HEK293 (cell line): ENCODE measurements around the gene TTC24.

Experiments used
- CTCF ChIA-PET: fragments of 350-600 bp; formaldehyde crosslinking; extraction: SDS; loops from one replicate; lab custom pipeline; 2021; ENCODE audit warnings: antibody characterized with exemption; lab: Yijun Ruan, JAX
- POLR2A ChIA-PET: fragments of 300-600 bp; formaldehyde crosslinking; extraction: SDS; loops from one replicate; lab custom pipeline; 2020; ENCODE audit warnings: antibody characterized with exemption, inconsistent platforms; lab: Yijun Ruan, JAX
- H3K27ac ChIP-seq: fragments of 200-500 bp; sonication (Bioruptor generic); 2 replicates; pipeline ENCODE4 v1.5.1; 2014; ENCODE audit warnings: low read depth, low read length, control low read depth, inconsistent platforms; ENCODE audit errors: extremely low read depth
- H3K36me3 ChIP-seq, 2 experiments: fragments of 200-500 bp in 1 of 2; sonication (Bioruptor generic) in 1 of 2; 1 replicate in 1 of 2; 2 replicates in 1 of 2; pipeline ENCODE4 v1.5.1; 2014 to 2017; ENCODE audit warnings: inconsistent platforms in 2 of 2, low read length in 2 of 2; ENCODE audit not compliant: control insufficient read depth in 2 of 2, insufficient read depth in 1 of 2
- H3K4me1 ChIP-seq: fragments of 200-500 bp; sonication (Bioruptor generic); 2 replicates; pipeline ENCODE4 v1.5.1; 2014; ENCODE audit warnings: mild to moderate bottlenecking, low read length, inconsistent platforms; ENCODE audit not compliant: control insufficient read depth, insufficient read depth
- H3K4me3 ChIP-seq: 2 replicates; pipeline ENCODE4 v1.5.1; 2011; ENCODE audit warnings: low read depth, mild to moderate bottlenecking, control low read depth, low read length, moderate library complexity
- H3K9me3 ChIP-seq: fragments of 200-500 bp; sonication (Bioruptor generic); 2 replicates; pipeline ENCODE4 v1.5.1; 2014; ENCODE audit warnings: low read depth, low read length, inconsistent platforms; ENCODE audit not compliant: control insufficient read depth, insufficient read depth
- GLIS1 ChIP-seq: fragments of 450-650 bp; formaldehyde crosslinking; IDR thresholded peaks from 2 replicates; pipeline ENCODE4 v1.5.1; 2016; ENCODE audit warnings: missing biosample characterization, missing genetic modification characterization
- KLF1 ChIP-seq: fragments of 450-650 bp; formaldehyde crosslinking; IDR thresholded peaks from 2 replicates; pipeline ENCODE4 v1.5.1; 2016; ENCODE audit warnings: missing biosample characterization, missing genetic modification characterization
- KLF10 ChIP-seq: fragments of 450-650 bp; IDR thresholded peaks from 2 replicates; pipeline ENCODE4 v1.5.1; 2018; ENCODE audit warnings: missing biosample characterization, mild to moderate bottlenecking, missing genetic modification characterization
- KLF16 ChIP-seq: fragments of 450-650 bp; formaldehyde crosslinking; IDR thresholded peaks from 2 replicates; pipeline ENCODE4 v1.5.1; 2017; ENCODE audit warnings: missing biosample characterization, missing genetic modification characterization
- MYNN ChIP-seq: fragments of 450-650 bp; formaldehyde crosslinking; IDR thresholded peaks from 2 replicates; pipeline ENCODE4 v1.5.1; 2016; ENCODE audit warnings: missing biosample characterization, missing genetic modification characterization, borderline replicate concordance
- OVOL3 ChIP-seq: fragments of 450-650 bp; formaldehyde crosslinking; IDR thresholded peaks from 2 replicates; pipeline ENCODE4 v1.5.1; 2016; ENCODE audit warnings: missing biosample characterization, missing genetic modification characterization
- SP2 ChIP-seq: fragments of 450-650 bp; formaldehyde crosslinking; IDR thresholded peaks from 2 replicates; pipeline ENCODE4 v1.5.1; 2016; ENCODE audit warnings: missing biosample characterization, missing genetic modification characterization
- ZBTB17 ChIP-seq: fragments of 450-650 bp; formaldehyde crosslinking; IDR thresholded peaks from 2 replicates; pipeline ENCODE4 v1.5.1; 2016; ENCODE audit warnings: missing biosample characterization, missing genetic modification characterization
- ZFP3 ChIP-seq: fragments of 450-650 bp; formaldehyde crosslinking; IDR thresholded peaks from 2 replicates; pipeline ENCODE4 v1.5.1; 2016; ENCODE audit warnings: low read depth, missing biosample characterization, missing genetic modification characterization
- ZNF184 ChIP-seq: fragments of 450-650 bp; IDR thresholded peaks from 2 replicates; pipeline ENCODE4 v1.5.1; 2018; ENCODE audit warnings: missing biosample characterization, mild to moderate bottlenecking, missing genetic modification characterization
- ZNF2 ChIP-seq: fragments of 450-650 bp; formaldehyde crosslinking; IDR thresholded peaks from 2 replicates; pipeline ENCODE4 v1.5.1; 2016; ENCODE audit warnings: missing biosample characterization, missing genetic modification characterization
- ZNF221 ChIP-seq: fragments of 450-650 bp; formaldehyde crosslinking; IDR thresholded peaks from 2 replicates; pipeline ENCODE4 v1.5.1; 2017; ENCODE audit warnings: missing biosample characterization, missing genetic modification characterization, borderline replicate concordance
- ZNF248 ChIP-seq: fragments of 450-650 bp; formaldehyde crosslinking; IDR thresholded peaks from 2 replicates; pipeline ENCODE4 v1.5.1; 2017; ENCODE audit warnings: missing biosample characterization, missing genetic modification characterization
- ZNF311 ChIP-seq: fragments of 450-650 bp; formaldehyde crosslinking; IDR thresholded peaks from 2 replicates; pipeline ENCODE4 v1.5.1; 2017; ENCODE audit warnings: missing biosample characterization, missing genetic modification characterization, borderline replicate concordance
- ZNF354C ChIP-seq: fragments of 450-650 bp; formaldehyde crosslinking; IDR thresholded peaks from 2 replicates; pipeline ENCODE4 v1.5.1; 2016; ENCODE audit warnings: missing biosample characterization, missing genetic modification characterization, low read depth, borderline replicate concordance
- ZNF514 ChIP-seq: fragments of 450-650 bp; formaldehyde crosslinking; IDR thresholded peaks from 2 replicates; pipeline ENCODE4 v1.5.1; 2016; ENCODE audit warnings: missing biosample characterization, missing genetic modification characterization
- ZNF561 ChIP-seq: fragments of 450-650 bp; IDR thresholded peaks from 2 replicates; pipeline ENCODE4 v1.5.1; 2018; ENCODE audit warnings: missing biosample characterization, missing genetic modification characterization, borderline replicate concordance
- ZNF791 ChIP-seq: fragments of 450-650 bp; formaldehyde crosslinking; IDR thresholded peaks from 2 replicates; pipeline ENCODE4 v1.5.1; 2016; ENCODE audit warnings: missing biosample characterization, missing genetic modification characterization
- TF ChIP-seq, protein P1 (sequence below): fragments of 450-650 bp; formaldehyde crosslinking; IDR thresholded peaks from 2 replicates; pipeline ENCODE4 v1.5.1; 2017; ENCODE audit warnings: missing biosample characterization, missing genetic modification characterization
- TF ChIP-seq, protein P2 (sequence below): fragments of 450-650 bp; formaldehyde crosslinking; IDR thresholded peaks from 2 replicates; pipeline ENCODE4 v1.5.1; 2017; ENCODE audit warnings: missing biosample characterization, mild to moderate bottlenecking, missing genetic modification characterization, moderate library complexity
- TF ChIP-seq, protein P3 (sequence below): fragments of 450-650 bp; formaldehyde crosslinking; IDR thresholded peaks from 2 replicates; pipeline ENCODE4 v1.5.1; 2016; ENCODE audit warnings: missing biosample characterization, missing genetic modification characterization
- TF ChIP-seq, protein P4 (sequence below): fragments of 450-650 bp; formaldehyde crosslinking; IDR thresholded peaks from 2 replicates; pipeline ENCODE4 v1.5.1; 2016; ENCODE audit warnings: missing biosample characterization, missing genetic modification characterization, low read depth
- TF ChIP-seq, protein P5 (sequence below): fragments of 450-650 bp; formaldehyde crosslinking; IDR thresholded peaks from 2 replicates; pipeline ENCODE4 v1.5.1; 2016; ENCODE audit warnings: missing biosample characterization, missing genetic modification characterization

The TTC24 gene

DNA sequence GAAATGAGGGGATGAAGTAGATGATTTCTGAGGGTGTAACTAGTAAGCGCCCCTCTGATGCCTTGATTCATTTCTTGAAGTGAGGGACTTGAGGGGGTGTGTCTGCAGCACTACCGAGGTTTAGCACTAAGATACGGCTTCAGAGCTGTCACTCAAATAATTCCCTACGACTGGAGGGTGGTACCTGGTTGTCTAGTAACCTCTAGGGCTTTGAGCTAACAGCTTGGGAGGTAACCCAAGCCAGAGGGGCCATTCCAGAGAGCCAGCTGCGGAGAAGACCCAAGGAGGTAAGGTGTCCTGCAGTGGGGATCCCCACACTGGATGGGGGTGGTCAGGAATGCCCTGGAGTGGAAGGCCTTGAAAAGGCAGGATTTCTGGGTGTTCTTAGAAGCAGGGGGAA is at the start of gene TTC24:
Gene TTC24, plus strand, starts transcription at position 252 of the 400 bp plus-strand sequence. CDS start 1,642 bp downstream, outside the sequence.
- TF ChIP-seq KLF10 (tag by site-specific recombination) = 0 out of 2 replicates have a peak, but pooled peaks have one; percentile 26
- peak; percentile 26; the same call in 1 of the 2 replicates for TF ChIP-seq SP2 (tag by site-specific recombination)
- TF ChIP-seq ZNF248 (tag by site-specific recombination) = no peak
- TF ChIP-seq ZNF2 (tag by site-specific recombination) = no peak
- TF ChIP-seq GLIS1 (tag by site-specific recombination) = peak; percentile 40; the same call in 1 of the 2 replicates
- no peak for TF ChIP-seq ZNF221 (tag by site-specific recombination)
- Histone ChIP-seq H3K9me3 (no peaks in the 10 kb centered on the region), H3K4me1 (no peaks in the 10 kb centered on the region), H3K27ac (no peak within 1 kb of the TSS), H3K36me3 (no peaks in the 10 kb centered on the region), H3K4me3 (no peak within 1 kb of the TSS)
- ChIA-PET POLR2A (interaction anchor here (0.7 to 1.0 kb wide), 2 partner anchors 8 to 17 kb away, joined by 3 to 6 read pairs; no protein-coding TSS in a partner anchor), CTCF (interaction anchor here (0.6 to 3.7 kb wide), 6 partner anchors 23 to 299 kb away, joined by 3 to 17 read pairs (median 5); no protein-coding TSS in a partner anchor)

DNA sequence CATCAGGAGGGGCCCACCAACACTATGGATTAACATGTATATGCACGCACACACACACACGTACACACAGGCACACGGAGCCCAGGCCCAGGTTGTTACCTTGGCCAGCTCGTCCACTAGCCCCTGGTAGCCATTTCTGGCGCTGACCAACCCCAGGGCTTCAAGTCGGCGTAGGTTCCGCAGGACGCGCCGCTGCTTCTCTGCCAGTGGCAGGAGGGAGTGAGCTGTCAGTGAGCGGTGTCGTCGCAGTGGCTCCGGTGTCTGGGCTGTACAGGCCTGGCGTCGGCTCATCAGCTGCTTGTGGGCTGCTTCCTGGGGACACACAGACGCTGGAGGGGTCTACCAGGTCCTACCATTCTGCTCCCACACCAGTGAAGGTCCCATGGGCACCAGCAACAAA is 49.5 kb upstream of the TTC24 start:
- H3K4me3 ChIP-seq = no peak overlapping the region
- H3K4me1 ChIP-seq = no peaks in the 10 kb centered on the region
- H3K36me3 ChIP-seq = peaks cover 22 to 91% of the 10 kb centered on the region in 2 experiments
- CTCF ChIA-PET = no interaction called here
- POLR2A ChIA-PET = interaction anchor here (0.7 kb wide), 1 partner anchor 435 kb away, joined by 3 read pairs; no protein-coding TSS in a partner anchor
- H3K9me3 ChIP-seq = no peaks in the 10 kb centered on the region
- no peak overlapping the region for H3K27ac ChIP-seq
- TF ChIP-seq ZNF561 (no peak), KLF1 (tag by site-specific recombination) (no peak), ZBTB17 (tag by site-specific recombination) (no peak), MYNN (tag by site-specific recombination) (no peak), OVOL3 (tag by site-specific recombination) (no peak), ZNF354C (tag by site-specific recombination) (no peak), ZNF311 (tag by site-specific recombination) (no peak), KLF16 (tag by site-specific recombination) (no peak), ZFP3 (tag by site-specific recombination) (no peak), ZNF514 (no peak), ZNF791 (tag by site-specific recombination) (no peak), ZNF184 (no peak)
- TF ChIP-seq, protein P1, sequence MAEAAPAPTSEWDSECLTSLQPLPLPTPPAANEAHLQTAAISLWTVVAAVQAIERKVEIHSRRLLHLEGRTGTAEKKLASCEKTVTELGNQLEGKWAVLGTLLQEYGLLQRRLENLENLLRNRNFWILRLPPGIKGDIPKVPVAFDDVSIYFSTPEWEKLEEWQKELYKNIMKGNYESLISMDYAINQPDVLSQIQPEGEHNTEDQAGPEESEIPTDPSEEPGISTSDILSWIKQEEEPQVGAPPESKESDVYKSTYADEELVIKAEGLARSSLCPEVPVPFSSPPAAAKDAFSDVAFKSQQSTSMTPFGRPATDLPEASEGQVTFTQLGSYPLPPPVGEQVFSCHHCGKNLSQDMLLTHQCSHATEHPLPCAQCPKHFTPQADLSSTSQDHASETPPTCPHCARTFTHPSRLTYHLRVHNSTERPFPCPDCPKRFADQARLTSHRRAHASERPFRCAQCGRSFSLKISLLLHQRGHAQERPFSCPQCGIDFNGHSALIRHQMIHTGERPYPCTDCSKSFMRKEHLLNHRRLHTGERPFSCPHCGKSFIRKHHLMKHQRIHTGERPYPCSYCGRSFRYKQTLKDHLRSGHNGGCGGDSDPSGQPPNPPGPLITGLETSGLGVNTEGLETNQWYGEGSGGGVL (tag by site-specific recombination) = no peak
- TF ChIP-seq, protein P2, sequence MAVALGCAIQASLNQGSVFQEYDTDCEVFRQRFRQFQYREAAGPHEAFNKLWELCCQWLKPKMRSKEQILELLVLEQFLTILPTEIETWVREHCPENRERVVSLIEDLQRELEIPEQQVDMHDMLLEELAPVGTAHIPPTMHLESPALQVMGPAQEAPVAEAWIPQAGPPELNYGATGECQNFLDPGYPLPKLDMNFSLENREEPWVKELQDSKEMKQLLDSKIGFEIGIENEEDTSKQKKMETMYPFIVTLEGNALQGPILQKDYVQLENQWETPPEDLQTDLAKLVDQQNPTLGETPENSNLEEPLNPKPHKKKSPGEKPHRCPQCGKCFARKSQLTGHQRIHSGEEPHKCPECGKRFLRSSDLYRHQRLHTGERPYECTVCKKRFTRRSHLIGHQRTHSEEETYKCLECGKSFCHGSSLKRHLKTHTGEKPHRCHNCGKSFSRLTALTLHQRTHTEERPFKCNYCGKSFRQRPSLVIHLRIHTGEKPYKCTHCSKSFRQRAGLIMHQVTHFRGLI (tag by site-specific recombination) = no peak
- TF ChIP-seq, protein P3, sequence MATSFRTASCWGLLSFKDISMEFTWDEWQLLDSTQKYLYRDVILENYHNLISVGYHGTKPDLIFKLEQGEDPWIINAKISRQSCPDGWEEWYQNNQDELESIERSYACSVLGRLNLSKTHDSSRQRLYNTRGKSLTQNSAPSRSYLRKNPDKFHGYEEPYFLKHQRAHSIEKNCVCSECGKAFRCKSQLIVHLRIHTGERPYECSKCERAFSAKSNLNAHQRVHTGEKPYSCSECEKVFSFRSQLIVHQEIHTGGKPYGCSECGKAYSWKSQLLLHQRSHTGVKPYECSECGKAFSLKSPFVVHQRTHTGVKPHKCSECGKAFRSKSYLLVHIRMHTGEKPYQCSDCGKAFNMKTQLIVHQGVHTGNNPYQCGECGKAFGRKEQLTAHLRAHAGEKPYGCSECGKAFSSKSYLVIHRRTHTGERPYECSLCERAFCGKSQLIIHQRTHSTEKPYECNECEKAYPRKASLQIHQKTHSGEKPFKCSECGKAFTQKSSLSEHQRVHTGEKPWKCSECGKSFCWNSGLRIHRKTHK (tag by site-specific recombination) = no peak
- TF ChIP-seq, protein P4, sequence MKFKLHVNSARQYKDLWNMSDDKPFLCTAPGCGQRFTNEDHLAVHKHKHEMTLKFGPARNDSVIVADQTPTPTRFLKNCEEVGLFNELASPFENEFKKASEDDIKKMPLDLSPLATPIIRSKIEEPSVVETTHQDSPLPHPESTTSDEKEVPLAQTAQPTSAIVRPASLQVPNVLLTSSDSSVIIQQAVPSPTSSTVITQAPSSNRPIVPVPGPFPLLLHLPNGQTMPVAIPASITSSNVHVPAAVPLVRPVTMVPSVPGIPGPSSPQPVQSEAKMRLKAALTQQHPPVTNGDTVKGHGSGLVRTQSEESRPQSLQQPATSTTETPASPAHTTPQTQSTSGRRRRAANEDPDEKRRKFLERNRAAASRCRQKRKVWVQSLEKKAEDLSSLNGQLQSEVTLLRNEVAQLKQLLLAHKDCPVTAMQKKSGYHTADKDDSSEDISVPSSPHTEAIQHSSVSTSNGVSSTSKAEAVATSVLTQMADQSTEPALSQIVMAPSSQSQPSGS (tag by site-specific recombination) = no peak
- TF ChIP-seq, protein P5, sequence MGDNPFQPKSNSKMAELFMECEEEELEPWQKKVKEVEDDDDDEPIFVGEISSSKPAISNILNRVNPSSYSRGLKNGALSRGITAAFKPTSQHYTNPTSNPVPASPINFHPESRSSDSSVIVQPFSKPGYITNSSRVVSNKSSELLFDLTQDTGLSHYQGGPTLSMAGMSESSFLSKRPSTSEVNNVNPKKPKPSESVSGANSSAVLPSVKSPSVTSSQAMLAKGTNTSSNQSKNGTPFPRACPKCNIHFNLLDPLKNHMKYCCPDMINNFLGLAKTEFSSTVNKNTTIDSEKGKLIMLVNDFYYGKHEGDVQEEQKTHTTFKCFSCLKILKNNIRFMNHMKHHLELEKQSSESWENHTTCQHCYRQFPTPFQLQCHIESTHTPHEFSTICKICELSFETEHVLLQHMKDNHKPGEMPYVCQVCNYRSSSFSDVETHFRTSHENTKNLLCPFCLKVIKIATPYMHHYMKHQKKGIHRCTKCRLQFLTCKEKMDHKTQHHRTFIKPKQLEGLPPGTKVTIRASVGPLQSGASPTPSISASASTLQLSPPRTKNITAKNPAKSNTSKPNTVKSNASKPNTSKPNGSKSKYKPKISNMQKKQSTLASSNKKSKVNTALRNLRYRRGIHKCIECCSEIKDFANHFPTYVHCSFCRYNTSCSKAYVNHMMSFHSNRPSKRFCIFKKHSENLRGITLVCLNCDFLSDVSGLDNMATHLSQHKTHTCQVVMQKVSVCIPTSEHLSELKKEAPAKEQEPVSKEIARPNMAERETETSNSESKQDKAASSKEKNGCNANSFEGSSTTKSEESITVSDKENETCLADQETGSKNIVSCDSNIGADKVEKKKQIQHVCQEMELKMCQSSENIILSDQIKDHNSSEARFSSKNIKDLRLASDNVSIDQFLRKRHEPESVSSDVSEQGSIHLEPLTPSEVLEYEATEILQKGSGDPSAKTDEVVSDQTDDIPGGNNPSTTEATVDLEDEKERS (tag by site-specific recombination) = no peak
